WTC11 (cell line): ENCODE data around the gene POLR3G. TPM values are rescaled to one million over a fixed set of nuclear protein-coding genes. Genes with fewer than 3 reads are reported as not detected.

ENCODE experiments used
- ATAC-seq: fragments of 200-7000 bp; cut with Tn5 transposase; 2 replicates; pipeline ENCODE4 v1.10.0; 2021; ENCODE audit warnings: mild to moderate bottlenecking, moderate library complexity
- CTCF ChIA-PET: fragments of 300-600 bp; sonication (Branson Sonifier 250); formaldehyde crosslinking; loops from one replicate; lab custom pipeline; 2021; ENCODE audit warnings: antibody characterized with exemption; lab: Charles Lee
- POLR2A ChIA-PET: fragments of 350-600 bp; sonication (Branson Sonifier 250); formaldehyde crosslinking; loops from one replicate; lab custom pipeline; 2021; ENCODE audit warnings: antibody characterized with exemption; lab: Charles Lee
- DNase-seq: peaks from one replicate; pipeline ENCODE4 v3.0.0; 2021; ENCODE audit warnings: low spot score
- H3K27ac Mint-ChIP-seq: 2 replicates; pipeline ENCODE4 v1.8.0; 2021; ENCODE audit warnings: mixed read lengths
- H3K27me3 Mint-ChIP-seq: 2 replicates; pipeline ENCODE4 v1.8.0; 2021; ENCODE audit warnings: low read depth, mild to moderate bottlenecking, moderate library complexity, mixed read lengths
- H3K36me3 Mint-ChIP-seq: 2 replicates; pipeline ENCODE4 v1.8.0; 2021; ENCODE audit warnings: mixed read lengths
- H3K4me1 Mint-ChIP-seq: 2 replicates; pipeline ENCODE4 v1.8.0; 2022; ENCODE audit warnings: mixed read lengths
- H3K4me3 Mint-ChIP-seq: 2 replicates; pipeline ENCODE4 v1.8.0; 2021; ENCODE audit warnings: mild to moderate bottlenecking, moderate library complexity, mixed read lengths
- H3K9me3 Mint-ChIP-seq: 2 replicates; pipeline ENCODE4 v1.8.0; 2021; ENCODE audit warnings: mixed read lengths
- ATF3 ChIP-seq: sonication (generic); formaldehyde crosslinking; conservative IDR thresholded peaks from 2 replicates; pipeline ENCODE4 v1.8.1; 2022; ENCODE audit warnings: mild to moderate bottlenecking, missing genetic modification reagents
- E2F1 ChIP-seq: sonication (generic); formaldehyde crosslinking; IDR thresholded peaks from 2 replicates; pipeline ENCODE4 v1.8.0; 2022; ENCODE audit warnings: mild to moderate bottlenecking, missing genetic modification reagents
- E2F4 ChIP-seq: sonication (generic); formaldehyde crosslinking; IDR thresholded peaks from 2 replicates; pipeline ENCODE4 v1.8.1; 2022; ENCODE audit warnings: low read depth, mild to moderate bottlenecking, moderate library complexity, missing genetic modification reagents, borderline replicate concordance
- ERG ChIP-seq: fragments of 250-450 bp; sonication (Bioruptor Pico); IDR thresholded peaks from 2 replicates; pipeline ENCODE4 v1.8.0; 2021; ENCODE audit warnings: mild to moderate bottlenecking
- ETV6 ChIP-seq: sonication (generic); formaldehyde crosslinking; IDR thresholded peaks from 2 replicates; pipeline ENCODE4 v1.8.1; 2022; ENCODE audit warnings: mild to moderate bottlenecking, missing genetic modification reagents
- FOXK1 ChIP-seq: sonication (generic); formaldehyde crosslinking; IDR thresholded peaks from 2 replicates; pipeline ENCODE4 v1.8.0; 2022; ENCODE audit warnings: mild to moderate bottlenecking, moderate library complexity, missing genetic modification reagents
- IRF1 ChIP-seq: sonication (generic); formaldehyde crosslinking; IDR thresholded peaks from 2 replicates; pipeline ENCODE4 v1.8.0; 2023; ENCODE audit warnings: missing genetic modification reagents
- MYBL2 ChIP-seq: sonication (generic); formaldehyde crosslinking; IDR thresholded peaks from 2 replicates; pipeline ENCODE4 v1.8.1; 2023; ENCODE audit warnings: mild to moderate bottlenecking, moderate library complexity, missing genetic modification reagents
- NR1H2 ChIP-seq: sonication (generic); formaldehyde crosslinking; IDR thresholded peaks from 2 replicates; pipeline ENCODE4 v1.9.0; 2021; ENCODE audit warnings: mild to moderate bottlenecking, moderate library complexity, missing genetic modification reagents
- RORB ChIP-seq: fragments of 250-450 bp; sonication (Bioruptor Pico); IDR thresholded peaks from 2 replicates; pipeline ENCODE4 v1.9.0; 2021; ENCODE audit warnings: mild to moderate bottlenecking
- SMAD4 ChIP-seq: sonication (generic); formaldehyde crosslinking; IDR thresholded peaks from 2 replicates; pipeline ENCODE4 v1.8.0; 2022; ENCODE audit warnings: mild to moderate bottlenecking, missing genetic modification reagents
- TCF7 ChIP-seq: sonication (generic); formaldehyde crosslinking; IDR thresholded peaks from 2 replicates; pipeline ENCODE4 v1.8.0; 2022; ENCODE audit warnings: mild to moderate bottlenecking, low read depth, missing genetic modification reagents, moderate library complexity
- TEAD1 ChIP-seq: sonication (generic); formaldehyde crosslinking; IDR thresholded peaks from 2 replicates; pipeline ENCODE4 v1.8.0; 2022; ENCODE audit warnings: mild to moderate bottlenecking, missing genetic modification reagents
- ZNF219 ChIP-seq: sonication (generic); formaldehyde crosslinking; IDR thresholded peaks from 2 replicates; pipeline ENCODE4 v1.8.0; 2023; ENCODE audit warnings: missing genetic modification reagents, mild to moderate bottlenecking, borderline replicate concordance
- ZNF396 ChIP-seq: fragments of 250-450 bp; sonication (Bioruptor Pico); IDR thresholded peaks from 2 replicates; pipeline ENCODE4 v1.8.0; 2021; ENCODE audit warnings: mild to moderate bottlenecking, moderate library complexity, borderline replicate concordance
- ZNF416 ChIP-seq: fragments of 250-450 bp; sonication (Bioruptor Pico); IDR thresholded peaks from 2 replicates; pipeline ENCODE4 v1.9.0; 2021; ENCODE audit warnings: mild to moderate bottlenecking, inconsistent platforms
- ZSCAN18 ChIP-seq: fragments of 250-450 bp; sonication (Bioruptor Pico); IDR thresholded peaks from 2 replicates; pipeline ENCODE4 v2.1.2; 2022; ENCODE audit warnings: mild to moderate bottlenecking, moderate library complexity
- total RNA-seq: library from RNA; stranded (reverse); gene quantifications from 3 replicates; pipeline ENCODE4 v1.2.3, GENCODE V29; 2021

Gene POLR3G
- total RNA-seq, 1 experiment from 2014 or later: 95.4 TPM

GRCh38 chr5:90554358-90555006 is 79.8 kb downstream of the POLR3G start:
- Mint-ChIP-seq H3K4me1 (peaks cover 48% of the 10 kb centered on the region), H3K27ac (peak overlapping the region; percentile 67), H3K9me3 (peaks cover 6% of the 10 kb centered on the region; the same call in 1 of the 2 replicates), H3K36me3 (no peaks in the 10 kb centered on the region), H3K4me3 (no peak overlapping the region), H3K27me3 (no peaks in the 10 kb centered on the region)
- DNase-seq: no peak
- ChIA-PET CTCF (interaction anchor here (0.6 to 1.7 kb wide), 3 partner anchors 24 to 134 kb away, joined by 3 read pairs; partner anchors contain the start of genes LYSMD3, MBLAC2 and POLR3G), POLR2A (no interaction called here)
- no peak for ATAC-seq
- TF ChIP-seq RORB (CRISPR knock-in tag) (no peak), ATF3 (CRISPR knock-in tag) (no peak), SMAD4 (CRISPR knock-in tag) (no peak), FOXK1 (no peak), MYBL2 (CRISPR knock-in tag) (no peak), ERG (CRISPR knock-in tag) (no peak), ETV6 (CRISPR knock-in tag) (no peak), E2F4 (CRISPR knock-in tag) (no peak), IRF1 (CRISPR knock-in tag) (no peak), NR1H2 (CRISPR knock-in tag) (no peak), ZNF416 (CRISPR knock-in tag) (no peak), TCF7 (CRISPR knock-in tag) (no peak)

- Mint-ChIP-seq H3K27ac (no peak overlapping the region), H3K4me1 (peaks cover 56% of the 10 kb centered on the region), H3K9me3 (peaks cover 2% of the 10 kb centered on the region; the same call in 1 of the 2 replicates), H3K4me3 (no peak overlapping the region)
- CTCF ChIA-PET: interaction anchor here (1.7 kb wide), 1 partner anchor 26 kb away, joined by 3 read pairs; the partner anchor contains the start of gene LYSMD3
- no peak for DNase-seq
- TF ChIP-seq TEAD1 (CRISPR knock-in tag) (no peak), ZSCAN18 (CRISPR knock-in tag) (no peak), E2F1 (CRISPR knock-in tag) (no peak), ZNF219 (CRISPR knock-in tag) (no peak), ZNF396 (CRISPR knock-in tag) (no peak), SMAD4 (CRISPR knock-in tag) (no peak)
- TF ChIP-seq, all 79 proteins: peak for 0
- POLR2A ChIA-PET: no interaction called here
- ATAC-seq: no peak
- no peaks in the 10 kb centered on the region for H3K27me3 Mint-ChIP-seq
- no peaks in the 10 kb centered on the region for H3K36me3 Mint-ChIP-seq
Observed at GRCh38 chr5:90555666-90556065, 81.0 kb downstream of the POLR3G start.
